KOPT-K1 (cell line): ENCODE data around the gene PTPRN2.
"Not testable (repeated sequence)": the region's sequence is repeated elsewhere in the genome, so short reads cannot be mapped to it uniquely, and the experiment has no call there.

Source experiments
- H3K27ac ChIP-seq: fragments of 200-600 bp; sonication (generic); 2 replicates; pipeline ENCODE4 v1.5.1; 2016; ENCODE audit warnings: antibody characterized with exemption, mild to moderate bottlenecking, low read depth, low read length; ENCODE audit not compliant: poor library complexity, severe bottlenecking
- H3K36me3 ChIP-seq: fragments of 200-600 bp; sonication (generic); 2 replicates; pipeline ENCODE4 v1.5.1; 2017; ENCODE audit warnings: antibody characterized with exemption, mild to moderate bottlenecking, low read length, moderate library complexity; ENCODE audit not compliant: insufficient read depth
- H3K9me3 ChIP-seq: fragments of 200-600 bp; sonication (generic); 2 replicates; pipeline ENCODE4 v1.5.1; 2017; ENCODE audit warnings: antibody characterized with exemption, low read length, mild to moderate bottlenecking; ENCODE audit not compliant: insufficient read depth, poor library complexity, severe bottlenecking

The PTPRN2 gene

GRCh38 chr7:157789094-157789493 is 798.5 kb downstream of the PTPRN2 start:
- Histone ChIP-seq H3K27ac (no peak overlapping the region), H3K36me3 (no peaks in the 10 kb centered on the region), H3K9me3 (no peaks in the 10 kb centered on the region)

DNA sequence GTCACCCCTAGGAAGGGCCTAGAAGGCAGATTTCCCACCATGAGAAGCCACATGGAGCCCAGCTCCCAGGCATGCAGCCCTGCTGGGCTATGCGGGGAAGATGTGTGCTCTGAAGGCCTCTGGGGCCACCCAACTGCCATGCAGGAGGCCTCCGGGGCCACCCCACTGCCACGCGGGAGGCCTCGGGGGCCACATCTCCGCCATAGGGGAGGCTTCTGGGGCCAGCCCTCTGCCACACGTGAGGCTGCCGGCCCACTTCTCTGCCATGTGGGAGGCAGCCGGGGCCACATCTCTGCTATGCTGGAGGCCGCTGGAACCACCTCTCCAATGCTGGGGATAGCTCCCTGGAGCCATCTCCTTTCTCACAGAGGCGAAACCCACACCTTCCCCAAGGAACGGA is 799.0 kb downstream of the PTPRN2 start:
- Histone ChIP-seq H3K9me3 (no peaks in the 10 kb centered on the region), H3K36me3 (no peaks in the 10 kb centered on the region), H3K27ac (no peak overlapping the region)

DNA sequence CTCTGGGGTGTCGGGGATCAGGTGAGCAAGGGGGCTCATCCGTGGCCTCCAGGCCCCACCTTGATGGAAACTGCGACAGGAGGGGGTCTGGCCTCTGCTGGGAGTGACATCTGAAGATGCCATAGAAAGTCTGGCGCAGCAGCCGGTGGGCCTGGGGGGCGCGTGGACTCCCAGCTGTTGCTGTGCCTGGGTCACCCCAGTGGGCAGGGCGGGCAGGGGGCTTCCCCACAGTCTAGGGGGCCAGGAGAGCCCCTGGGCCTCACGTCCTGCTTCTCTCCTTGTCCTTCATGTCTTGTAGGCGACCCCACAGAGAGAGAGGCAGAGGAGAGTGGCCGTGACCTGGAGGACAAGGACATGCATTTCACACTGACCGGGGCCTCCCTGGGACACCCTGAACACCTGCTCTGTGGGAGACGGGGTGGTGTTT is 800.3 kb downstream of the PTPRN2 start:
- no peak overlapping the region for H3K27ac ChIP-seq
- no peaks in the 10 kb centered on the region for H3K9me3 ChIP-seq
- H3K36me3 ChIP-seq, result no peaks in the 10 kb centered on the region

- Histone ChIP-seq H3K9me3 (no peaks in the 10 kb centered on the region), H3K27ac (no peak overlapping the region), H3K36me3 (no peaks in the 10 kb centered on the region)
Observed at GRCh38 chr7:157786375-157787274, 801.0 kb downstream of the PTPRN2 start.

- Histone ChIP-seq H3K9me3 (no peaks in the 10 kb centered on the region), H3K36me3 (no peaks in the 10 kb centered on the region), H3K27ac (no peak overlapping the region)
Observed at GRCh38 chr7:157785486-157786186, 802.0 kb downstream of the PTPRN2 start.

DNA sequence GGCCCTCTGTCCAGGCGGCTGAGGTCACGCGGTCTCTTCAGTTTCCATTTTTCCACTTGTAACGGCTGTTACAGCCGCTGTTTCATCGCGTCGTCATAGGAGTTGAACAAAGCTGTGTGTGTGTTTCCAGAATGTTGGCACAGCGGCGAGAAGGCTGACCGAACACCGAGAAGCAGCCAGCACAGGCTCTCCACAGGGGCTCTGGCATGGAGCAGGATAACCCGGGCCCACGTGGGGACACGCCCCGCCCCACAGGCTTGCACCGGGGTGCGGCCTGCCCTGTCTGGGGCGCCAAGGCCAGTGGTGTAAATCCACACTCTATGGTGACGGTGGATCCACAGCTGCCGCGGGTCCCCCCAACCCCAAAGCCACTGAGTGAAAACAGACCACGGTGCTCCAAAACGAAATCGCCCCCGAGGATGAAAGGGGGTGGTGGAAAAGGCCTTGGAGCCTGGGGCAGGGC is 802.6 kb downstream of the PTPRN2 start:
- H3K27ac ChIP-seq, result no peak overlapping the region
- H3K36me3 ChIP-seq, result no peaks in the 10 kb centered on the region
- H3K9me3 ChIP-seq, result no peaks in the 10 kb centered on the region

- no peak overlapping the region for H3K27ac ChIP-seq
- no peaks in the 10 kb centered on the region for H3K9me3 ChIP-seq
- no peaks in the 10 kb centered on the region for H3K36me3 ChIP-seq
Observed at GRCh38 chr7:157784041-157784835, 803.4 kb downstream of the PTPRN2 start.

DNA sequence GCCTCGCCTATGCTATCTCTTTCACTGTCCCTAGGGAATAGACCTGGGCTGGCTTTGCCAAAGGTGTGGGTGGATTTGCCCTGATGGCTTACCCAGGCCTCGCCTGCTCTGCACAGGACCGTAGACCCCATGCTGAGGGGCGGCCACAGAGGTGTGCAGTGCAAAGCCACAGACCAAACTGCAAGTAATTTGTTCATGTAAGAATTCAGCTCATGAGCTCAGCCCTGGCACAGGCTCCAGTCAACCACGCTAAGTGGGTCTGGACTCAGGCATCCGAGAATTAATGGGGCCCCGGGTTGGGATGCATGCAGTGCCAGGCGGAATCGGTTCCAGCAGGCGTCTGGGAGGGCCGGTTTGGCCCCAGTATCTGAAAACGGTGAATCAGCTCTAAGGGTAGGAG is 805.6 kb downstream of the PTPRN2 start:
- no peak overlapping the region for H3K27ac ChIP-seq
- H3K36me3 ChIP-seq, result no peaks in the 10 kb centered on the region
- H3K9me3 ChIP-seq, result no peaks in the 10 kb centered on the region

DNA sequence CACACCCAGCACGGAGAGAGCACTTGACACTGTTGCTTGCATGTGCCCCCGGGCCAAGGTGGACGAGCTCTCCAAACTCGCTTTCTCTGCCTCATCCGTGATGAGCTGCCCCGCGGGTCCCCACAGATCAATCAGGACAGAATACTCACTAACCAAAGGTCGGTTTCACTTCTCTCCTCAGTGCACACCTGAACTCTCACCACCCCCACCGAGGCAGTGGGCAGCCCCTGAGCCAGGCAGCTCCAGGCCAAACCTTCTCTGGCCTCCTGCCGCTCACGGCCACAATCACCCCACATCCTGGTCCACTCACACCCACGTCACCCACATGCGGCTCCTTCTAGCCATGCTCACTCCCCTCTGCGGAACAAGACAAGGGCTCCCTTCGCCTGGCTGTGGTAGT is 806.9 kb downstream of the PTPRN2 start:
- H3K9me3 ChIP-seq, result no peaks in the 10 kb centered on the region
- H3K27ac ChIP-seq, result no peak overlapping the region
- no peaks in the 10 kb centered on the region for H3K36me3 ChIP-seq

DNA sequence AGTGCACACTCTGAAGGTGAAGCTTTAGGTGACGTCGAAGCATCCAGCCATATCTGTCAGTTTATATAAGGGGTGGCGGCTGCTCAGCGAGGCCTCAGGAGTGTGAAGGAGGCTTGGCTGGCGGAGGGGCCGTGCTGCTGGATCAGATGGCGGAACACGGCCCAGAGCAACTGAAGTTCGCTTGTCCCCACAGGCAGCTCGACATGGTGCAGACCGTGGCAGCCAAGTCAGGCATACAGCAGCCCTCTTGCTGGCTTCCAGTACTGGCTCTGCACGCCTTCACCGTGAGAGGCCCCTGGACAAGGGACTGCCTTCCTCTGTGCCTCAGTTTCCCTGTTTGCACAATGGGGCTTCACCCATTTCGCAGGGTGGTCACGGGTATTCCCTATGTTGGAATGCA is 807.3 kb downstream of the PTPRN2 start:
- H3K9me3 ChIP-seq, result no peaks in the 10 kb centered on the region
- no peaks in the 10 kb centered on the region for H3K36me3 ChIP-seq
- no peak overlapping the region for H3K27ac ChIP-seq

DNA sequence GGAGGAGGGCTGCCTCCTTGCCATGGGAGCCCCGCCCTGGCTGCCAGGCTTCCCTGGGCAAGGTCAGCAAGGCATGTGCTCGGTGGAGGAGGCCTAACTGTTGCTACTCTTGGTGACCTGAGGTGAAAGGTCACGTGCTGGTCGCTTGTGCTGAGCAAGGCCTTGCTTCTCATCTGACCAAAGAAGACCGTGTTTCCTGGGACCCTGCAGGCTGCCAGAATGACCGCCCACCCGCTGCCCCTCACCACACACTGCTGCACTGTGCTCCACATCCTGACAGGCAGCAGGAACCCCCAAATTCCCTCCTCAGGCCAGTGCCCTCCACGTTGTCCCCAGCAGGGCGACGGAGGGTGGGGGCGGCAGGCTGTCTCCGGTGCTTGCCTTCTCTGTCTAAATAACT is 808.4 kb downstream of the PTPRN2 start:
- H3K9me3 ChIP-seq, result no peaks in the 10 kb centered on the region
- H3K36me3 ChIP-seq, result no peaks in the 10 kb centered on the region
- no peak overlapping the region for H3K27ac ChIP-seq

GRCh38 chr7:157777194-157777762 is 810.3 kb downstream of the PTPRN2 start:
- H3K27ac ChIP-seq, H3K36me3 ChIP-seq, H3K9me3 ChIP-seq: not testable (repeated sequence)

DNA sequence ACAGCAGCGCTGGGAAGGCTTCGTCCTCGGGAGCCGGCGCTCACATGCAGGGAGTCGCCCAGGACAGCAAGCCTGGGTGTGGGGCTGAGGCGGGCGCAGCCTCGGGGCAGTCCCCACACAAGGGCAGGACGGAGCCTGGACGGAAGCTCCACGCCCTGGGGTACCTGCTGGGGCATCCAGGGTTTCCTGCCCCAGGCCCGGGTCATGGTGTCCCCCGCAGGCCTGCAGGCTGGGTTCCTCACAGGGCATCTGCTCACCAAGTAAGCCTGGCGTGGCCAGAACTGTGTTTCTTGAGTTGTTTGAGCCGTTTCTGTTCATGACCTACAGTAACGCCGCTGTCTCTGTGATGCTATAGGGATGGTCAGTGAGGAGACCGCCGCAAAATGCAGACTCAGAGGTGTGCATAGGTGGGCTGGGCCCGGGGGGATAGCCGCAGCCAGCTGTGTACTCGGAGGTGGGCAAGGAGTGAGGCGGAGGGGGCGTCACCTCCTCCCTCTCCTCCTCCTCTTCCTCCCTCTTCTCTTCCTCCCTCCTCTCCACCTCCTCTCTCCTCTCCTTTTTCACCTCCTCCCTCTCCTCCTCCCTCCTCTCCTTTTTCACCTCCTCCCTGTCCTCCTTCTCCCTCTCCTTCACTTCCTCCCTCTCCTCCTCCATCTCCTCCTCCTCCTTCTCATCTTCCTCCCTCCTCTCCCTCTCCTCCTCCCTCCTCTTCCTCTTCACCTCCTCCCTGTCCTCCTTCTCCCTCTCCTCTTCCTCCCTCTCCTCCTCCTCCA is 811.9 kb downstream of the PTPRN2 start:
- Histone ChIP-seq H3K9me3 (no peaks in the 10 kb centered on the region), H3K27ac (no peak overlapping the region), H3K36me3 (no peaks in the 10 kb centered on the region)

DNA sequence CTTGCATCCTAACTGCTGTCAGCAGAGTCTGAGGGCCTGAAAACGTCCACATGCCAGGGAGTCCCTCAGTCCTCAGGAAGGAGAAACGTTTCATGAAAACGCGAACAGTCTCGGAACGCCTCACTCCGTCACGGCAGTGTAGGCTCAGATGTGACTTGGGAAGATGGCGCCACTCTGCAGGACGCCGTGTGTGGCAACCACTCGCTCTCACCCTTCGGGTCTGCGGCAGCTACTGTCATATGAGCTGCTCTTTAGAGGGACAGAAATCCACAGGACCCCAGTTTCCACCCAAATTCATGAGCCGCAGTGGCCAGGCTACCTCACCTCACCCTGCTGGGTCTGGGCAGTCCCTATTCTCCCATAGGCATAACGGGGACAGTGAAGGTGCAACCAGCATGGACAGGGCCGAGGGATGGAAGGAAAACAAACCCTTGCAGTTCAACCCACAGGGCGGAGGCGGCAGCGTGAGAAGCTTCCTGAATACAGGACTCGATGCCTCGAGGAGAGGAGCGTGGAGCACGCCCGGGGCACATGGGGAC is 812.5 kb downstream of the PTPRN2 start:
- no peaks in the 10 kb centered on the region for H3K9me3 ChIP-seq
- H3K27ac ChIP-seq, result no peak overlapping the region
- no peaks in the 10 kb centered on the region for H3K36me3 ChIP-seq
